ENCODE measurements around the gene SPIRE1. TPM values are rescaled to one million over a fixed set of nuclear protein-coding genes. Genes with fewer than 3 reads are reported as not detected.

Gene SPIRE1
- total RNA-seq, 1 experiment from 2014 or later, result 16.6 TPM

DNA sequence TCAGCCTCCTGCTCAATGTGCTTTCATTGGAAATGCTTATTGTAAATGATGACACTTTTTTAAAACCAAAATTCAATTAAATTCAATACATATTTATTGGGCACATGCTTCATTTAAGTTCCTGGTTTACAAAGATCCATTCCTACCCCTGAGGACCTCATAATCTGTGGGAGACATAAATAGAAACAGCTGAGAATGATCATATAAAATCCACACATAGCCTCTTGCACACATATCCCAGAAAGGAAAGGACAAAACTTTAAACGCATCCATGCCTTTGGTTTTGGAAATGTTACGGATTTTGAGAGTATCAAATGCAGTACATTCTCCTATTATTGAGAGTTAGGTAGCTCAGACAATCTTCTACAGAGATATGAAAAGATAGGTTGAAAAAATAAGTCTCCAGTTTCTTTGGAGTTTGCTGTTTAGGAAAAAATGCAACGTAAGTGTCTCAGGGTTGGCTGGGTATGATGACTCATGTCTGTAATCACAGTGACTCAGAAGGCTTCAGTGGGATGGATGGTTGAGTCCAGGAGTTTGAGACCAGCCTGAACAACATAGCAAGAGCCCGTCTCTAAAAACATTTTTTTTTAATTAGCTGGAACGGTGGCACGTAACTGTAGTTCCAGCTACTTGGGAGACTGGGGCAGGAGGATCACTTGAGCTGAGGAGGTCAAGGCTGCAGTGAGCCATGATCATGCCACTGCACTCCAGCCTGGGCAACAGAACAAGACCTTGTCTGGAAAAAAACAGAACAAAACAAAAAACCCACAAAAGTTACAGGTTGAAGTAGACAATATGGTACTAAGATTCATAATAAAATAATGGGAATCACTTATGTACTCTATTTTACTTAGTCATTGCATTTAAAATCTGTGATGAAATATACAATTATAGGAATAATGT lies 254.1 kb downstream of the SPIRE1 start:
- no peaks in the 10 kb centered on the region for H3K79me1 ChIP-seq (ENCODE audit: insufficient read depth, low read depth, low read length, poor library complexity, severe bottlenecking)
- H3K9ac ChIP-seq (ENCODE audit: extremely low read depth, insufficient read length, low read length), result no peak overlapping the region
- H3K4me1 ChIP-seq (ENCODE audit: insufficient read depth, low read length), result no peaks in the 10 kb centered on the region; the same call in 1 of the 2 replicates
- H3K18ac ChIP-seq (ENCODE audit: insufficient read length, low read depth, low read length), result no peak overlapping the region
- Mint-ChIP-seq H3K27ac (no peak overlapping the region), H3K9me3 (peaks cover 3% of the 10 kb centered on the region in 2 experiments; a peak in 4 of 5 replicates), H3K4me1 (peaks cover 19 to 24% of the 10 kb centered on the region in 2 experiments), H3K27me3 (ENCODE audit: low read depth) (peaks cover 55% of the 10 kb centered on the region), H3K4me3 (no peak overlapping the region), H3K36me3 (ENCODE audit: insufficient read depth in 1 of 3, low read depth in 3 of 3) (peaks cover 0 to 2% (median 0%) of the 10 kb centered on the region in 3 experiments; a peak in 1 of 7 replicates)
- H4K91ac ChIP-seq (ENCODE audit: insufficient read length, low read depth, low read length), result no peak overlapping the region
- H2BK15ac ChIP-seq (ENCODE audit: low read depth, low read length), result no peak overlapping the region
- DNase-seq, result no peak
- no peak overlapping the region for H4K8ac ChIP-seq (replicated peaks; ENCODE audit: insufficient read length, low read depth, low read length)
- no peak overlapping the region for H3K27ac ChIP-seq (ENCODE audit: insufficient read length, low read depth, low read length)
- no peaks in the 10 kb centered on the region for H3K79me2 ChIP-seq (ENCODE audit: insufficient read depth, low read length)
- H3K4me2 ChIP-seq (ENCODE audit: insufficient read depth, insufficient read length, low read length), result no peak overlapping the region
- no peak overlapping the region for H2BK20ac ChIP-seq (ENCODE audit: low read depth, low read length, poor library complexity, severe bottlenecking)
- WGBS (ENCODE audit: extremely low coverage, insufficient read length, low lambda C conversion rate), result no CpG with 5 or more reads among the region's 6 CpGs
- no peaks in the 10 kb centered on the region for H3K9me3 ChIP-seq (ENCODE audit: control insufficient read depth, low read depth, low read length)
- TF ChIP-seq, protein P1, sequence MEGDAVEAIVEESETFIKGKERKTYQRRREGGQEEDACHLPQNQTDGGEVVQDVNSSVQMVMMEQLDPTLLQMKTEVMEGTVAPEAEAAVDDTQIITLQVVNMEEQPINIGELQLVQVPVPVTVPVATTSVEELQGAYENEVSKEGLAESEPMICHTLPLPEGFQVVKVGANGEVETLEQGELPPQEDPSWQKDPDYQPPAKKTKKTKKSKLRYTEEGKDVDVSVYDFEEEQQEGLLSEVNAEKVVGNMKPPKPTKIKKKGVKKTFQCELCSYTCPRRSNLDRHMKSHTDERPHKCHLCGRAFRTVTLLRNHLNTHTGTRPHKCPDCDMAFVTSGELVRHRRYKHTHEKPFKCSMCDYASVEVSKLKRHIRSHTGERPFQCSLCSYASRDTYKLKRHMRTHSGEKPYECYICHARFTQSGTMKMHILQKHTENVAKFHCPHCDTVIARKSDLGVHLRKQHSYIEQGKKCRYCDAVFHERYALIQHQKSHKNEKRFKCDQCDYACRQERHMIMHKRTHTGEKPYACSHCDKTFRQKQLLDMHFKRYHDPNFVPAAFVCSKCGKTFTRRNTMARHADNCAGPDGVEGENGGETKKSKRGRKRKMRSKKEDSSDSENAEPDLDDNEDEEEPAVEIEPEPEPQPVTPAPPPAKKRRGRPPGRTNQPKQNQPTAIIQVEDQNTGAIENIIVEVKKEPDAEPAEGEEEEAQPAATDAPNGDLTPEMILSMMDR (conservative IDR thresholded peaks at IDR 0.05), result no peak
- H3K14ac ChIP-seq (ENCODE audit: insufficient read depth, low read length), result no peak overlapping the region
- no peak overlapping the region for H2BK120ac ChIP-seq (ENCODE audit: low read depth, low read length, poor library complexity, severe bottlenecking)
- peaks cover 3% of the 10 kb centered on the region; the same call in 1 of the 2 replicates for H3K27me3 ChIP-seq (ENCODE audit: insufficient read depth, low read length)
- no peak overlapping the region for H3K23ac ChIP-seq (ENCODE audit: insufficient read length, low read depth, low read length)
- no peak overlapping the region for H2BK12ac ChIP-seq (ENCODE audit: insufficient read length, low read depth, low read length)
- H3K23me2 ChIP-seq (ENCODE audit: insufficient read length, low read depth, low read length, poor library complexity, severe bottlenecking), result peaks cover 8% of the 10 kb centered on the region
- H3K56ac ChIP-seq (ENCODE audit: insufficient read length, low read depth, low read length), result no peak overlapping the region
- H4K5ac ChIP-seq (ENCODE audit: insufficient read length, low read depth, low read length), result no peak overlapping the region
- H3K4ac ChIP-seq (ENCODE audit: low read depth, low read length), result no peak overlapping the region
- no peak overlapping the region for H3T11ph ChIP-seq (ENCODE audit: low read length)
- H2AK5ac ChIP-seq (ENCODE audit: insufficient read length, low read length), result no peak overlapping the region
- H2BK5ac ChIP-seq (ENCODE audit: insufficient read length, low read length), result no peak overlapping the region
- H4K20me1 ChIP-seq (ENCODE audit: control insufficient read depth, insufficient read depth, insufficient read length), result no peaks in the 10 kb centered on the region
- no peak overlapping the region for H2AFZ ChIP-seq (ENCODE audit: low read length)

Measured in H9 (cell line).